DMS 273 treated with DMSO at 0.1 percent for 48 hours (cell line): ENCODE results near the gene NBPF6.
"Not testable (repeated sequence)": the region's sequence is repeated elsewhere in the genome, so short reads cannot be mapped to it uniquely, and the experiment has no call there.

Experiments
- DNase-seq: peaks from one replicate; lab custom pipeline; 2025; lab: John Stamatoyannopoulos, UW

Gene NBPF6, protein sequence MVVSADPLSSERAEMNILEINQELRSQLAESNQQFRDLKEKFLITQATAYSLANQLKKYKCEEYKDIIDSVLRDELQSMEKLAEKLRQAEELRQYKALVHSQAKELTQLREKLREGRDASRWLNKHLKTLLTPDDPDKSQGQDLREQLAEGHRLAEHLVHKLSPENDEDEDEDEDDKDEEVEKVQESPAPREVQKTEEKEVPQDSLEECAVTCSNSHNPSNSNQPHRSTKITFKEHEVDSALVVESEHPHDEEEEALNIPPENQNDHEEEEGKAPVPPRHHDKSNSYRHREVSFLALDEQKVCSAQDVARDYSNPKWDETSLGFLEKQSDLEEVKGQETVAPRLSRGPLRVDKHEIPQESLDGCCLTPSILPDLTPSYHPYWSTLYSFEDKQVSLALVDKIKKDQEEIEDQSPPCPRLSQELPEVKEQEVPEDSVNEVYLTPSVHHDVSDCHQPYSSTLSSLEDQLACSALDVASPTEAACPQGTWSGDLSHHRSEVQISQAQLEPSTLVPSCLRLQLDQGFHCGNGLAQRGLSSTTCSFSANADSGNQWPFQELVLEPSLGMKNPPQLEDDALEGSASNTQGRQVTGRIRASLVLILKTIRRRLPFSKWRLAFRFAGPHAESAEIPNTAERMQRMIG

DNA sequence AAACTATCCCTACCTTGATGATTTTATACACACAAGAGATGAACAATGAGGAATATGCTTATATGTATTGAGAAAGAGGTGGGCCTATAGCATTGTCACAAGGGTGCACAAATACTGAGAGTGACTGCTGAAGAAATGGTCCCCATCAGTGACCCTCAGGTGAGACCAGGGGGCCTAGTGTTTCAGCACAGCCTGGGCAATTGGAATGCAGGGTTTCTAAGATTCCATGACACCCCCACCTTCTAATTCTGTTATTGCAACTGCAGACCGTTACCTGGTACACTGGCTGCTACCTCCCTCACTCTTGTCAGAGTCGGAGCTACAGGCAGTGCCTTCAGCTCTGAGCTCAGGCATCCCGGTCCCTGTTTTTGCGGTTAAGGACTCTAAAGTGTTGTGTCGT, at the start of gene NBPF6:
Gene NBPF6, plus strand, starts transcription at position 301 of the 400 bp plus-strand sequence. CDS start 259 bp downstream, outside the sequence.
- DNase-seq = not testable (repeated sequence)

DNA sequence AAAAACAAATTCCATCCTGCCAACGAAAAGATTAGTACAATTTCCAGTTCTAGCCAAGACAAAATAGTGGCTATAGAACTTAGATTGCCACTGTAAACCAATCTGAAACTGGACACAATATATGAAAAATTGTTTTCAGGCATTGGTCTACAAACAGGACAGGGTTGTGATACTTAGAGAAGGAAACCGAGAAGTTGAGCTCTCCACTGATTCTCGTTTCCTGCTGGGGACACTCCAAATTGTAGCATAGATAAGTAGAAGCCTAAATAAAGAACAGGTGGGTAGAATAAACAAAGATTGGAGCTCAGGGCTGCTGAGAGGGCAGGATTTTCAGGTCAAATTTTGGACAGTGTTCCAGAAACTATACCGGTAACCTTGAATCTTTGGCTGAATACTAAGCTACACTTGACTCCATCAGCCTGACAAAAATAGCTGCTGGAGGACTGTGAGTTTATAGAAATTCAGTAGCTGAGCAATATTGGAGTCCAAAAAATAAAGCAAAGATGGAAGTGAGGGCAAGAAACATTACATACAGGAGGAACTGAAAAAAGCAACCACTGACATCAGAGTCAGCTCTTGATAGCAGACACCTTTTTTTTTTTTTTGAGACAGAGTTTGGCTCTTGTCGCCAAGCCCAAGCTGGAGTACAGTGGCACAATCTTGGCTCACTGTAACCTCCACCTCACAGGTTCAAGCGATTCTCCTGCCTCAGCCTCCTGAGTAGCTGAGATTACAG, 38.9 kb upstream of the NBPF6 start:
- not testable (repeated sequence) for DNase-seq

DNA sequence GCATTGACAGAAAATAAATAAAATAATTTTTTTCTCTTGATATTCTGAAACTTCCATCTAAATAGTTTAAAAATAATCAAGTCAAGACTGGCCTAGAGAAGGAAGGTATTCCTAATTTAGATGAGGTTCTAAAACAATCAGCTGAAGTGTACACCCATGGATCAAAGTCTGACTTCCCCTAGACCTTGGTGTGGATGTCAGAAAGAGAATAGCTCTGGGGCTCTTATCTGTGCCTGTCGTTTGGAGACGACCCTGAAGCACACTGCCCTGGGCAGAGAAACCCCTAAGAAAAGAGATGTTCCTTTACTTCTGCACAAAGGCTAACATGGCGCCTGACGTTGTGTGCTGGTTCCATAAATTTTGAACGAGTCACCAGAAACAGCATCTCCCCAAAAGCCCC, 30.0 kb upstream of the NBPF6 start:
- DNase-seq = not testable (repeated sequence)

DNA sequence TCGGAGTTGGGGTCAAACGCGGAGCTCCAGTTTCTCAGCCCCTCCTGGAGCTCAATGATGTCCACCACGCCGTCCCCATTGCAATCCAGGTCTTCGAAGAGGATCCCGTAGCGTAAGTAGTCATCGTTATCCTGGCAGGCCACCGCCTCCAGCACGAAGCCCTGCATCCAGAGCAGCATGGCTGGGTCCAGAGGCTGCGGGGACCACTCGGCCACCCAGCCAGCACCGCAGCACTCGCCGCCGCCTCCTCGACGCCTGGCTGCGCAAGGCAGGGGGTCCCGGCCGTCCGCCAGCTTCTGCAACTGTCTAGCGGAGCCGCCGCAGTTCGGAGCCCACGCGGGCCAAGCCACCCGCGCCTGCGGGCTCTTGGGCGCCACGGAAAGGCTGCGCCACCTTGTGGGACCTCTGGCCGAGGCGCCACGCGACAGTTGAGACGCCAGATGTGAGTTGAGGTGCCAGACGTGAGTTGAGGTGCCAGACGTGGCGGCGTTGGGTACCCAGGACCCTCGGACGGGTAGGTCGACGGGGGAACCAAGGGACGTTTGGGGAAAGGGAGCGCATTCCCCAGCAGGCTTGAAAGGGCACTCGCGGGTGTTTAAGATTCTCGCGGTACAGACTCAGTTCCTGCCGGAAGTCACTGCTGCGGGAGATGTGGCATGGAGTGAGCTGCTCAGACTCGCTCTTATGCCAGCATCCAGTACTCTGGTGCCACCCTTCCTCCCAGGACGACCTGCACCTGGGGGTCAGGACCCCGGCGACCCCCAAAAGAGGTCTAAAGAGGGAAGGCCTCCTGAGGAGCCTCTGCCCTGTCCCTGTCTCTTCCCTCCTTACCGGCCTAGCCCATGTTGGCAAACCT, 28.9 kb upstream of the NBPF6 start:
- not testable (repeated sequence) for DNase-seq

DNA sequence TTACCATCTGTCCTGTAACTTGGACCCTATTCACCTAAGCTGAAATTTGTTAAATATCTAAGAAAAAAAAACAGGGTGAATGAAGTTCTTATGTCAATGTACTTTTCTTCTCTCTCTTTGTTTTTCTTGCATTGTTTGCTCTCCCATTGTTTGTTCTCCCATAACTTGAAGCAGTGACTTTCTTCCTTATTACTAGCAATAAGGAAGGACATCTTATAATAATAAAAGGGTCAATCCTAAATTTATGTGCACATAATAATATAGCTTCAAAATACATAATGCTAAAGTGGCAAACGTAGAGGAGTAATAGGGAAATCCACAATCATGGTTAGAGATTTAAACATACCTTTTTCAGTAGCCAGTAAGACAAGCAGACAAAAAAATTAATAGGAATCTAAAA, 23.3 kb upstream of the NBPF6 start:
- DNase-seq = not testable (repeated sequence)

DNA sequence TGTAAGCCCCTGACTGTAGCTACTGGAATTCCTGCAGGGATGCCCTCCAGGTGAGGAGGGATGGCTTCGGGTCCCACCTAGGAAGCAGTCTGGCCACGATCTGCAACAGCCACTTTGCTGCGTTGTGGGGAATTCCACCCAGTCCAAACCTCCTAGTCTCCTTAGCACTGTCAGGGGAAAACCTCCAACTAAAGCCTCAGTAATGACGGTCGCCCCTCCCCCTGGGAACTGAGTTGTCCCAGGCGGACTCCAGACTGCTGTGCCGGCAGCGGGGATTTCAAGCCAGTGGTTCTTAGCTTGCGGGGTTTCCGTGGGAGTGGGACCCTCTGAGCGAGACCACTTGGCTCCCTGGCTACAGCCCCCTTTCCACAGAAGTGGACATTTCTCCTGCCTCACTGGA, 18.1 kb upstream of the NBPF6 start:
- not testable (repeated sequence) for DNase-seq

DNA sequence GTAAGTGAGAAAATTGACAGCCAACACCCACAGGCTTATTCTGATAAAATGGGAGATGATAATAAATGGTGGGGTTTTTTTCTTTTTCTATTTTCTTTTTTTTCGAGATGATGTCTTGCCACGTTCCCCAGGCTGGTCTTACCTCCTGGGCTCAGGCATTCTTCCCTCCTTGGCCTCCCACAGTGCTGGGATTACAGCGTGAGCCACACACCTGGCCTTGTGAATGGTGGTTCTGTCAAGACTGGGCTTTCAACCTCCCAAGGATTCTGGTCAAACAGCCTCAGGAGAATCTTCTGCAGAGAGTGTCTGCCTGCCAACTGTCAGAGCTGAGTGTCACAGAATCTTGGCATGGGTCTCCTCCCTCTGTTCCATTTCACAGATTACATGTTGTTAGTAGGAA, 16.7 kb upstream of the NBPF6 start:
- DNase-seq = not testable (repeated sequence)

DNA sequence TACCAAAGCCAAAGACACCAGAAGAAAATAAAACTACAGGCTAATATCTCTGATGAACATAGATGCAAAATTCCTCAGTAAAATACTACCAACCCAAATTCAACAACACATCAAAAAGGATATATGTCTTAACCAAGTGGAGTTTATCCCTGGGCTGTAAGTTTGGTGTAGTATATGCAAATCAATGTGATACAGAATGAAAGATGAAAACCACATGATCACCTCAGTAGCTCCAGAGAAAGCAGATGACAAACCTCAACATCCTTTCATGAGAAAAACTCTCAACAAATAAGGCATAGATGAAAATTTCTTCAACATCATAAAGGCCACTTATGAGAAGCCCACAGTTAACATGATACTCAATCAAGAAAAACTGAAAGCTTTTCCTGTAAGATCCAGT, 11.6 kb upstream of the NBPF6 start:
- not testable (repeated sequence) for DNase-seq

DNA sequence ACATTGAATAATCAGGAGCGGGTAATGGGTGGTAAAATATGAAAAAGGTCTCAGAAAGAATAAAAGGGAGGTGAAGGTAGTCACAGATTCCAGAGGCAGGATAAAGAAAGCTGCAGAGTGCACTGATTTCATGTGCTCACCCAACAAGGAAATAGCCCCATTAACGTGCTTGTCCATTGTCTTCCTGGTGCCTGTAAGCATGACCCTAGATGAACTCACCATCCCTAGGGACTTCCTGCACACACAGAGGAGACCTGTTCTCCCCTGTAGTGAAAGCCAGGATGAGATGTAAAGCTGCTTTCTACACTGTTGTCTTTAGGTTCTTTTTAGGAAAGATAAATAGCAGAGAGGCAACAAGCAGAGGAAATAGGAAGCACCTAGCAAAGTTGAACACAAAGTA, 4.4 kb downstream of the NBPF6 start:
- DNase-seq = not testable (repeated sequence)

DNA sequence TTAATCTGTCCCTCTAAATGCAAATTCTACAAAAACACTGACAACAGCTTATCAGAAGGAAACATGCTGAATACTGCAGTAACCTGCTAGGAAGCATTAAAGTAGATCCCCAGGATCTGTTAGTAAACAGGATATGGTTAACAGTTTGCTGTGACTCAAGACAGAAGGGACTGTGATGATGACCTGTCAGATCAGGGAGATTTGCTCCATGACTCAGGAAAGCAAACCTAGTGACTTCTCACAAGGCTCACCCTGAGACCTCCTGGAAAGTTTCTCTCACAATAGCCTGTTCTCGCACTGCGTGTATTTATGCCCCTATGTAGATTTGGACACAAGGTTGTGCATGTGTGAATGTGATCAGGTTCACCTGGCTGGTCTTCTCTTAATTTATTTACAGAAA, 8.5 kb downstream of the NBPF6 start:
- not testable (repeated sequence) for DNase-seq

DNA sequence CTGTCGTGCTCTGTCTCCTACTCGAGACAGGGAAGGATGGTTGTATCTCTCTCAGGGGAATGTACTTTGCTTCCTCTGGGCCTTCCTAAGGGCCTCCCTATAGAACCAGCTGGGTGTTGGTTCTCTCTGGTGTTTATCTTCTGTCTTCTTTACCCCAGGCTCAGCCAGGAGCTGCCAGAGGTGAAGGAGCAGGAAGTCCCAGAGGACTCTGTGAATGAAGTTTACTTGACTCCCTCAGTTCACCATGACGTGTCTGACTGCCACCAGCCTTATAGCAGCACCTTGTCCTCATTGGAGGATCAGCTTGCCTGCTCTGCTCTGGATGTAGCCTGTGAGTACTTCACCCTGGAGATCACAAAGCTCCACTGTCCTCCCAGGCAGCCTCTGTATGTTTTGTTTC, 11.6 kb downstream of the NBPF6 start:
- not testable (repeated sequence) for DNase-seq

DNA sequence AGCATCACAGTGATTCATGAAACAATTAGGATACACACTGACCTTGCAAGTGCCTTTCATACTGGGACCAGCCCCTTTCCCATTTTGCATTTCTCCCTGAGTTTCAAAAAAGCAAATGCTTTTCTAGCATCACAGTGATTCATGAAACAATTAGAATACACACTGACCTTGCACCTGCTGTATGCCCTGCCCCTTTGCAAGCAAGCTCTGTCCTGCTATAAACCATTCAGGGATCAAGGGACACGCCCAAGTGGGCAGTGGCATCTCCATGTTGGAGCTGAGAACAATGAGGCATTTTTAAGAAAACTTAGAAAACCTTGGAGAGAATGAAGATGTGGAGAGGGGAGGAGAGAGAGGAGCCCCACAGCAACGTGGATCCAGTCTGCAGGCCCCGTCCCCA, 13.8 kb downstream of the NBPF6 start:
- DNase-seq = not testable (repeated sequence)

DNA sequence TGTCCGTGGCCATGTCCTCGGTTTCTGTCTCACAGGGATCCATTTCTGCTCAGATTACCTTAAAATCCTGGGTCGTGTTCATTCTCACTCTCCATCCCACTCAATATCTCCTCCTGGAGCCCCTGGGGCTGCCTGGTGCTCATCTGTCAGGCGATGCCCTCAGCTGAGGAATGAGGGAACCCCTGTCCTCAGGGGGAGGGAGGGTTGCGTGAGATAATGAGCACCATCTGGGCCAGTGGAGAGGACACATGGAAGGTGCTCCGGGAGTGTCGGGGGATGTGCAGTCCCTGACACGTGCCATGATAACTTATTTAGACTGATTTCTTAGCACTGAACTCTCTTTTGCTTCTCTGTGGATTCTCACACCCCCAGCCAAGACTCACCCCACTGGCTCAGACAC, 16.0 kb downstream of the NBPF6 start:
- DNase-seq = not testable (repeated sequence)

DNA sequence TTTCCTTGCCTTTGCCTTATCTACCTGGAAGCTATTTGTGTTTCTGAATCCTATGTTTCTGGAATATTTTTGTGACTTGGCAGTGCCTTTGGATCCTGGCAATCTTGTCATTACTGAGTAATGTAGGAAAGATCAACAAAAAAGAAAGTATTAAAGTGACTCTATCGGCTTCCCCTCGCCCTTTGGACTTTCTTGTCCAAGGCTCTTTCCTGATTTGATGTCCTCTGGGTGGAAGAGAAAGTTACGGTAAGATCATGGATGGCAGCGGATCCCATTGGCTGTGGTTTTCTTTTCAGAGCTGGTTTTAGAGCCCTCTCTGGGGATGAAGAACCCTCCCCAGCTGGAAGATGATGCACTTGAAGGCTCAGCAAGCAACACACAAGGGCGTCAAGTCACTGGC, 17.0 kb downstream of the NBPF6 start:
- not testable (repeated sequence) for DNase-seq

DNA sequence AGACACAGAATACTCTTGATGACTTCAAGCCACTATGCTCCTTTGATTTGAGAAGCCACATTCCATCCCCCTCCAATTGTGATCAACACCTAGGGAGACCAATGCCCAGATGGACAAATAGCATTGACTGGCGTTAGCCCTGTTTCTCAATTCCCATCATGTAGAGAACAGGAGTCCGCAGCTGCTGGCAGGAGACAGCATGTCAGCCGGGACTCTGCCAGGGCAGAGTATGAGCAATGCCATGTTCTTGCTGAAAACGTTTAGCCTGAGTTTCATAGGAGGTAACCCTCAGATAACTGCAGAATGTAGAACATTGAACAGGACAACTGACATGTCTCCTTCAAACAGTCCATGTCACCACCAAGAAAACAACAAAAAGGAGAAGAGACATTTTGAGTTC, 20.6 kb downstream of the NBPF6 start:
- not testable (repeated sequence) for DNase-seq

DNA sequence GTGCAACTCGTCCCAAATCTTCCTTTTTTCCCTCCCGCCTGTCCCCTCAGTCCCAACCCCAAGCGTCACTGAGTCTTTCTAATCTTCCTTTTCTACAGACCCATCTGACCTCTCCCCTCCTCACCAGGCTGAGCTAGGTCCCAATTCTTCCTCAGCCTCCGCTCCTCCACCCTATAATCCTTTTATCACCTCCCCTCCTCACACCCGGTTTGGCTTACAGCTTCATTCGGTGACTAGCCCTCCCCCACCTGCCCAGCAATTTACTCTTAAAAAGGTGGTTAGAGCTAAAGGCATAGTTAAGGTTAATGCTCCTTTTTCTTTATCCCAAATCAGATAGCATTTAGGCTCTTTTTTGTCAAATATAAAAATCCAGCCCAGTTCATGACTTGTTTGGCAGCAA, 24.4 kb downstream of the NBPF6 start:
- DNase-seq = not testable (repeated sequence)

DNA sequence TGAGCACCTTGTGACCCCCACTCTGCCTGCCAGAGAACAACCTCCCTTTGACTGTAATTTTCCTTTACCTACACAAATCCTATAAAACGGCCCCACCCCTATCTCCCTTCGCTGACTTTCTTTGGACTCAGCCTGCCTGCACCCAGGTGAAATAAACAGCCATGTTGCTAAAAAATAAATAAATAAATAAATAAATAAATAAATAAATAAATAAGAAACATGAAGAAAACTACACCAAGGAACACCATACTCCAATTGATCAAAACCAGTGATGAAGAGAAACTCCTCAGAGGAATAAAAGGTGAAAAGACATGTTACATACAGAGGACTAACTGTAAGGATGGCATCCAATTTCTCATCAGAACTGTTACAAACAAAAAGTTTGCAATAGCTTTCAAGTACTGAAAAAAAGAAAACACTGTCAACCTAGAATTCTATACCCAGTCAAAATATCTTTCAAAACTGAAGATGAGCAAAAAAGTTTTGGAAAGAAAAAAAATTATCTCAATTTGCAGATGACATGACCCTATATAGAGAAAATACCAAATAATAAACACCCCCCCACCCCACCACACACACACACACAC, 28.4 kb downstream of the NBPF6 start:
- DNase-seq = no peak

DNA sequence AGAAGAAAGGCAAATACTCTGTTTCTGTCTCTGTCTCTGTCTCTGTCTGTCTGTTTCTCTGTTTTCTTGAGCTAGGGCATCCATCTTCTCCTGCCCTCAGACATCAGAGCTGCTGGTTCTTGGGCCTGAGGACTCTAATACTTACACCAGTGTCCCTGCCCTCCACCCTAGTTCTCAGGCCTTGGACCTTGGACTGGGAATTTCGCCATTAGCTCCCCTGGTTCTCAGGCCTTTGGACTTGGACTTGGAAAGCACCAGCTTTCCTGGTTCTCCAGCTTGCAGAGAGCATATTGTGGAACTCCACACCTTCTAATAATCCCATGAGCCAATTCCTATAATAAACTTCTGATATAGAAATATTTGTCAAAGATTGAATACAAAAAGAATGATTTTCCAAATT, 32.6 kb downstream of the NBPF6 start:
- DNase-seq = no peak

DNA sequence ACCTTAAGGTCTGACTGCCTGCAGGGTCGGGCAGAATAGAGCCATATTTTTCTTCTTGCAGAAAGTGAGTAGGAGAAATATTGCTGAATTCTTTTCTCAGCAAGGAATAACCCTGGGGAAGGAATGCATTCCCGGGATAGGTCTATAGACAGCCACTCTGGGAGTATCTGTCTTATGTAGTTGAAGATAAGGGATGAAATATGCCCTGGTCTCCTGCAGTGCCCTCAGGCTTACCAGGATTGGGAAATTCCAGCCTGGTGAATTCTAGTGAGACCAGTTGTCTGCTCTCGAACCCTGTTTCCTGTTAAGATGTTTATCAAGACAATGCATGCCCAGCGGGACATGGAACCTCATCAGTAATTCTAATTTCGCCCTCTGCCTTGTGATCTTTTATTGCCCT, 35.8 kb downstream of the NBPF6 start:
- not testable (repeated sequence) for DNase-seq

DNA sequence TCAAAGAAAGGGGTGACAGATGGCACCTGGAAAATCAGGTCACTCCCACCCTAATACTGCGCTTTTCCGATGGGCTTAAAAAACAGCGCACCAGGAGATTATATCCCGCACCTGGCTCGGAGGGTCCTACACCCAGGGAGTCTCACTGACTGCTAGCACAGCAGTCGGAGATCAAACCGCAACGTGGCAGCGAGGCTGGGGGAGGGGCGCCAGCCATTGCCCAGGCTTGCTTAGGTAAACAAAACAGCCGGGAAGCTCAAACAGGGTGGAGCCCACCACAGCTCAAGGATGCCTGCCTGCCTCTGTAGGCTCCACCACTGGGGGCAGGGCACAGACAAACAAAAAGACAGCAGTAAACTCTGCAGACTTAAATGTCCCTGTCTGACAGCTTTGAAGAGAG, 36.6 kb downstream of the NBPF6 start:
- DNase-seq = not testable (repeated sequence)

DNA sequence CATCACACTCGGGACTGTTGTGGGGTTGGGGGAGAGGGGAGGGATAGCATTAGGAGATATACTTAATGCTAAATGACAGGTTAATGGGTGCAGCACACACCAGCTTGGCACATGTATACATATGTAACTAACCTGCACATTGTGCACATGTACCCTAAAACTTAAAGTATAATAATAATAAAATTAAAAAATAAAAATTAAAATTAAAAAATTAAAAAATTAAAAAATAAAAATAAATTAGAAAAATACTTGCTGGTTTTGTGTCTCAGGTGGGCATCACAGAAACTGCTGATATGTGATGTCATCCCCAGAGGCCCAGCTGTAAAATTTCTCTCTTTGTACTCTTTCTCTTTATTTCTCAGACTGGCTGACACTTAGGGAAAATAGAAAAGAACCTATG, 44.9 kb downstream of the NBPF6 start:
- DNase-seq = not testable (repeated sequence)
